PC-9 (cell line): Measurements from ENCODE around the gene N4BP2L2. TPM values are rescaled to one million over a fixed set of nuclear protein-coding genes. Genes with fewer than 3 reads are reported as not detected.

Source experiments
- BruUV-seq: library from RNA; stranded (reverse); fragments of 400-500 nt; replicated peaks from 2 replicates; lab custom pipeline; 2021; lab: Mats Ljungman, UMichigan
- CTCF ChIA-PET: fragments of 300-600 bp; sonication (Branson Sonifier 250); formaldehyde crosslinking; loops from one replicate; lab custom pipeline; 2022; ENCODE audit warnings: antibody characterized with exemption; lab: Charles Lee
- POLR2A ChIA-PET: fragments of 300-600 bp; sonication (Branson Sonifier 250); formaldehyde crosslinking; loops from one replicate; lab custom pipeline; 2022; ENCODE audit warnings: antibody characterized with exemption; ENCODE audit not compliant: unreplicated experiment; lab: Charles Lee
- DNase-seq, 2 experiments: peaks; one replicate each; pipeline versions ENCODE4 v3.0.0 to v3.0.0-alpha.2; 2015 to 2022; ENCODE audit warnings: mixed read lengths in 1 of 2
- H2AFZ ChIP-seq: fragments of 200-600 bp; sonication (generic); 2 replicates; pipeline ENCODE4 v1.8.1; 2017; ENCODE audit warnings: antibody characterized with exemption
- H3F3A ChIP-seq: fragments of 200-600 bp; sonication (generic); 2 replicates; pipeline ENCODE4 v1.8.1; 2017; ENCODE audit warnings: antibody characterized with exemption, mild to moderate bottlenecking, low read depth; ENCODE audit not compliant: insufficient read depth
- H3K27ac ChIP-seq: fragments of 200-600 bp; sonication (generic); 2 replicates; pipeline ENCODE4 v1.6.1; 2016; ENCODE audit warnings: mixed run types
- H3K27me3 ChIP-seq: fragments of 200-600 bp; sonication (generic); 2 replicates; pipeline ENCODE4 v1.6.1; 2016; ENCODE audit warnings: low read depth, mixed run types; ENCODE audit not compliant: insufficient read depth
- H3K36me3 ChIP-seq: fragments of 200-600 bp; sonication (generic); 2 replicates; pipeline ENCODE4 v1.6.1; 2016; ENCODE audit warnings: low read depth, mixed run types
- H3K4me1 ChIP-seq: fragments of 200-600 bp; sonication (generic); replicated peaks from 2 replicates; pipeline ENCODE4 v1.6.1; 2016; ENCODE audit warnings: mixed run types; ENCODE audit not compliant: insufficient read depth
- H3K4me2 ChIP-seq: fragments of 200-600 bp; sonication (generic); 2 replicates; pipeline ENCODE4 v1.6.1; 2017; ENCODE audit warnings: mixed run types
- H3K4me3 ChIP-seq: fragments of 200-600 bp; sonication (generic); 2 replicates; pipeline ENCODE4 v1.6.1; 2016; ENCODE audit warnings: mixed run types
- H3K79me2 ChIP-seq: fragments of 200-600 bp; sonication (generic); 2 replicates; pipeline ENCODE4 v1.6.1; 2017; ENCODE audit warnings: low read depth, mixed run types
- H3K9me2 ChIP-seq: fragments of 200-600 bp; sonication (generic); 2 replicates; pipeline ENCODE4 v1.8.1; 2017; ENCODE audit warnings: mild to moderate bottlenecking; ENCODE audit not compliant: insufficient read depth
- H3K9me3 ChIP-seq: fragments of 200-600 bp; sonication (generic); 2 replicates; pipeline ENCODE4 v1.8.1; 2016; ENCODE audit warnings: low read depth; ENCODE audit not compliant: insufficient read depth
- H4K20me1 ChIP-seq: fragments of 200-600 bp; sonication (generic); 2 replicates; pipeline ENCODE4 v1.8.1; 2017; ENCODE audit not compliant: insufficient read depth
- CTCF ChIP-seq: fragments of 200-600 bp; sonication (generic); conservative IDR thresholded peaks from 2 replicates; pipeline ENCODE4 v1.6.1; 2017; ENCODE audit warnings: mixed run types, antibody characterized with exemption, mild to moderate bottlenecking, moderate library complexity
- EZH2 ChIP-seq: fragments of 200-600 bp; sonication (generic); IDR thresholded peaks from 2 replicates; pipeline ENCODE4 v1.8.0; 2017; ENCODE audit warnings: antibody characterized with exemption, low read depth
- intact Hi-C: fragments of 100-400 bp; cut with micrococcal nuclease; formaldehyde crosslinking; loops from one replicate; pipeline ENCODE4 v1.10.0; 2022; ENCODE audit not compliant: unreplicated experiment
- total RNA-seq: library from RNA; stranded (reverse); gene quantifications from 2 replicates; pipeline ENCODE4 v1.2.3, GENCODE V29; 2021

N4BP2L2 gene
- total RNA-seq, 1 experiment from 2014 or later, result 81.3 TPM

- no peaks in the 10 kb centered on the region for H3K4me1 ChIP-seq
- intact Hi-C loops, result no loop called here
- peaks cover 2% of the 10 kb centered on the region; the same call in 1 of the 2 replicates for H3K36me3 ChIP-seq
- H3K27me3 ChIP-seq, result no peaks in the 10 kb centered on the region
- no peaks in the 10 kb centered on the region for H4K20me1 ChIP-seq
- DNase-seq, result no peak
- no TSS peak for BruUV-seq
- ChIA-PET POLR2A (no interaction called here), CTCF (no interaction called here)
- H3K9me2 ChIP-seq, result no peaks in the 10 kb centered on the region
- TF ChIP-seq EZH2, result no peak
- TF ChIP-seq CTCF, result no peak
- no peak overlapping the region for H3K4me3 ChIP-seq
- no peak overlapping the region for H3K27ac ChIP-seq
- H3K9me3 ChIP-seq, result peaks cover 12% of the 10 kb centered on the region
- no peaks in the 10 kb centered on the region for H3F3A ChIP-seq
- no peak overlapping the region for H3K4me2 ChIP-seq
- H2AFZ ChIP-seq, result no peak overlapping the region
- H3K79me2 ChIP-seq, result no peaks in the 10 kb centered on the region
Measured at GRCh38 chr13:32456591-32456990, 82.0 kb downstream of the N4BP2L2 start.

GRCh38 chr13:32455594-32455903, 83.0 kb downstream of the N4BP2L2 start:
- Histone ChIP-seq H3K27me3 (no peaks in the 10 kb centered on the region), H3K36me3 (peaks cover 2% of the 10 kb centered on the region; the same call in 1 of the 2 replicates), H3K79me2 (no peaks in the 10 kb centered on the region), H3K4me1 (no peaks in the 10 kb centered on the region), H3K9me3 (peaks cover 12% of the 10 kb centered on the region), H2AFZ (no peak overlapping the region), H3K4me3 (no peak overlapping the region), H3K9me2 (no peaks in the 10 kb centered on the region), H3K27ac (no peak overlapping the region), H3F3A (no peaks in the 10 kb centered on the region), H3K4me2 (no peak overlapping the region), H4K20me1 (no peaks in the 10 kb centered on the region)
- TF ChIP-seq CTCF, result no peak
- TF ChIP-seq EZH2, result no peak
- intact Hi-C loops, result no loop called here
- ChIA-PET CTCF (no interaction called here), POLR2A (no interaction called here)
- no TSS peak for BruUV-seq
- DNase-seq, result no peak

- POLR2A ChIA-PET, result no interaction called here
Measured at GRCh38 chr13:32454886-32455593, 83.6 kb downstream of the N4BP2L2 start.

More at GRCh38 chr13:32454886-32455593, 83.6 kb downstream of the N4BP2L2 start:
- DNase-seq, result no peak
- CTCF ChIA-PET, result no interaction called here
- Histone ChIP-seq H3K4me3 (no peak overlapping the region), H2AFZ (no peak overlapping the region), H3K27me3 (no peaks in the 10 kb centered on the region), H3K9me3 (peaks cover 12% of the 10 kb centered on the region), H3K9me2 (no peaks in the 10 kb centered on the region; the same call in 1 of the 2 replicates), H3K36me3 (peaks cover 2% of the 10 kb centered on the region; the same call in 1 of the 2 replicates), H3K4me2 (no peak overlapping the region), H3K27ac (no peak overlapping the region), H3K4me1 (no peaks in the 10 kb centered on the region), H3F3A (no peaks in the 10 kb centered on the region), H4K20me1 (no peaks in the 10 kb centered on the region), H3K79me2 (no peaks in the 10 kb centered on the region)
- intact Hi-C loops, result no loop called here
- no TSS peak for BruUV-seq
- no peak for TF ChIP-seq EZH2
- no peak for TF ChIP-seq CTCF
